K562 (cell line): ENCODE results near the gene ZBTB43. TPM values are rescaled to one million over a fixed set of nuclear protein-coding genes. Genes with fewer than 3 reads are reported as not detected.

Experiments
- ATAC-seq: fragments of 200-7000 bp; cut with Tn5 transposase; 3 replicates; pipeline ENCODE4 v1.9.1; 2020; ENCODE audit warnings: moderate library complexity
- BruUV-seq: library from RNA; stranded (reverse); fragments of 400-500 nt; replicated peaks from 2 replicates; lab custom pipeline; 2021; lab: Mats Ljungman, UMichigan
- CTCF ChIA-PET: fragments of 300-600 bp; formaldehyde crosslinking; extraction: SDS; loops from one replicate; lab custom pipeline; 2021; ENCODE audit warnings: low intra/inter-chr PET ratio; lab: Yijun Ruan, JAX
- POLR2A ChIA-PET: fragments of 300-600, 350-650 bp; sonication (Branson Sonifier 250); formaldehyde crosslinking; extraction: SDS; loops from one replicate; lab custom pipeline; 2021; ENCODE audit warnings: antibody characterized with exemption, inconsistent platforms; lab: Yijun Ruan, JAX
- DNase-seq, 4 experiments: peaks; one replicate each; pipeline versions ENCODE4 v3.0.0 to v3.0.0-alpha.2; 2011 to 2018; ENCODE audit warnings: low spot score in 3 of 4, mixed read lengths in 3 of 4; ENCODE audit errors: extremely low read depth in 1 of 4
- FAIRE-seq: peaks from 2 replicates; lab custom pipeline; 2011; peaks lifted over from hg19 to GRCh38; lab: Jason Lieb, UNC
- H2AFZ ChIP-seq: 2 replicates; pipeline ENCODE4 v1.6.0; 2011; ENCODE audit warnings: low read depth, low read length, control low read depth, inconsistent platforms
- H3K27ac ChIP-seq: fragments of 200-600 bp; 3 replicates; pipeline ENCODE4 v1.8.0; 2011; ENCODE audit warnings: low read depth, mild to moderate bottlenecking, control low read depth, inconsistent platforms, low read length, moderate library complexity, mixed read lengths; ENCODE audit errors: extremely low read depth
- H3K27me3 ChIP-seq, 2 experiments: fragments of 300-600 bp in 1 of 2; 2 replicates in 1 of 2; 3 replicates in 1 of 2; pipeline versions ENCODE4 v1.6.0 to v1.8.0; 2011; ENCODE audit warnings: inconsistent platforms in 2 of 2, low read length in 2 of 2, mild to moderate bottlenecking in 1 of 2, mixed read lengths in 1 of 2, moderate library complexity in 1 of 2; ENCODE audit not compliant: control insufficient read depth in 2 of 2, insufficient read depth in 2 of 2
- H3K36me3 ChIP-seq: fragments of 300-600 bp; 3 replicates; pipeline ENCODE4 v1.8.0; 2011; ENCODE audit warnings: mild to moderate bottlenecking, low read length, inconsistent platforms; ENCODE audit not compliant: control insufficient read depth, insufficient read depth
- H3K4me1 ChIP-seq, 2 experiments: fragments of 200-600 bp in 1 of 2; replicated peaks in 1 of 2; 2 replicates in 1 of 2; 3 replicates in 1 of 2; pipeline versions ENCODE4 v1.5.1 to v1.8.0; 2011; ENCODE audit warnings: inconsistent platforms in 2 of 2, low read length in 2 of 2, mild to moderate bottlenecking in 1 of 2, mixed read lengths in 1 of 2, moderate library complexity in 1 of 2; ENCODE audit not compliant: control insufficient read depth in 2 of 2, insufficient read depth in 2 of 2
- H3K4me2 ChIP-seq: 2 replicates; pipeline ENCODE4 v1.6.1; 2011; ENCODE audit warnings: low read length, control low read depth, inconsistent platforms, mixed read lengths; ENCODE audit not compliant: insufficient read depth
- H3K4me3 ChIP-seq: fragments of 200-600 bp; sonication (generic), shearing (Covaris generic); 2 replicates; pipeline ENCODE4 v1.5.1; 2016; ENCODE audit warnings: control low read depth, inconsistent platforms
- H3K79me2 ChIP-seq: fragments of 200-600 bp; 3 replicates; pipeline ENCODE4 v1.8.0; 2011; ENCODE audit warnings: low read length, inconsistent platforms; ENCODE audit not compliant: control insufficient read depth, insufficient read depth
- H3K9ac ChIP-seq, 2 experiments: 2 replicates each; pipeline versions ENCODE4 v1.6.0 to v1.6.1; 2011; ENCODE audit warnings: low read depth in 2 of 2, low read length in 2 of 2, control low read depth in 1 of 2, inconsistent platforms in 1 of 2, mild to moderate bottlenecking in 1 of 2, mixed read lengths in 1 of 2; ENCODE audit not compliant: insufficient read depth in 1 of 2
- H3K9me1 ChIP-seq: one replicate; pipeline ENCODE4 v1.6.0; 2011; ENCODE audit warnings: inconsistent platforms, mild to moderate bottlenecking, low read length, moderate library complexity; ENCODE audit not compliant: control insufficient read depth, insufficient read depth
- H3K9me3 ChIP-seq: replicated peaks from 2 replicates; pipeline ENCODE4 v1.5.1; 2011; ENCODE audit warnings: low read depth, low read length, inconsistent platforms; ENCODE audit not compliant: control insufficient read depth, insufficient read depth
- H4K20me1 ChIP-seq: replicated peaks from 2 replicates; pipeline ENCODE4 v1.6.1; 2011; ENCODE audit warnings: low read length, inconsistent platforms, mixed read lengths; ENCODE audit not compliant: control insufficient read depth, insufficient read depth
- CEBPB ChIP-seq: fragments of 450-650 bp; IDR thresholded peaks from 2 replicates; pipeline ENCODE4 v1.6.1; 2016; ENCODE audit warnings: missing genetic modification characterization, missing compliant biosample characterization
- CEBPG ChIP-seq, 3 experiments: fragments of 200-800 bp in 1 of 3; sonication (Bioruptor generic) in 1 of 3; sonication (generic) in 1 of 3; formaldehyde crosslinking in 1 of 3; IDR thresholded peaks in 2 of 3; conservative IDR thresholded peaks in 1 of 3; 2 replicates each; pipeline versions ENCODE4 v1.6.1 to v1.8.0; 2016 to 2022; ENCODE audit warnings: missing compliant biosample characterization in 2 of 3, missing genetic modification characterization in 2 of 3, mild to moderate bottlenecking in 1 of 3, missing genetic modification reagents in 1 of 3
- CTBP1 ChIP-seq: fragments of 450-650 bp; IDR thresholded peaks from 2 replicates; pipeline ENCODE4 v1.6.1; 2016; ENCODE audit warnings: borderline replicate concordance
- DPF2 ChIP-seq: fragments of 450-650 bp; IDR thresholded peaks from 2 replicates; pipeline ENCODE4 v1.6.1; 2016
- E2F6 ChIP-seq, 2 experiments: IDR thresholded peaks; 2 replicates each; pipeline ENCODE4 v1.6.1; 2011; ENCODE audit warnings: borderline replicate concordance in 1 of 2, control low read depth in 1 of 2, low read depth in 1 of 2, low read length in 1 of 2, mild to moderate bottlenecking in 1 of 2, mixed read lengths in 1 of 2, moderate library complexity in 1 of 2; ENCODE audit not compliant: insufficient read depth in 1 of 2, insufficient read length in 1 of 2, poor library complexity in 1 of 2, severe bottlenecking in 1 of 2; ENCODE audit errors: extremely low read depth in 1 of 2
- ETV6 ChIP-seq, 3 experiments: fragments of 150-350 bp in 1 of 3; sonication (generic) in 1 of 3; formaldehyde crosslinking in 1 of 3; IDR thresholded peaks; 2 replicates each; pipeline versions ENCODE4 v1.6.1 to v1.8.0; 2014 to 2022; ENCODE audit warnings: borderline replicate concordance in 2 of 3, low read depth in 2 of 3, antibody characterized with exemption in 1 of 3, low read length in 1 of 3, mild to moderate bottlenecking in 1 of 3, missing genetic modification reagents in 1 of 3
- EWSR1 ChIP-seq: fragments of 450-650 bp; IDR thresholded peaks from 2 replicates; pipeline ENCODE4 v1.6.1; 2018; ENCODE audit warnings: borderline replicate concordance, mild to moderate bottlenecking, low read depth, moderate library complexity; ENCODE audit not compliant: partially characterized antibody
- HDGF ChIP-seq: fragments of 450-650 bp; IDR thresholded peaks from 2 replicates; pipeline ENCODE4 v1.6.1; 2016
- KAT8 ChIP-seq: fragments of 450-650 bp; IDR thresholded peaks from 2 replicates; pipeline ENCODE4 v1.6.1; 2016; ENCODE audit warnings: low read depth, mild to moderate bottlenecking
- MYC ChIP-seq, 2 experiments: fragments of 250-450 bp in 1 of 2; sonication (Bioruptor Pico) in 1 of 2; IDR thresholded peaks; 2 replicates each; pipeline versions ENCODE4 v1.5.1 to v1.6.1; 2012 to 2021; ENCODE audit warnings: low read depth in 2 of 2, borderline replicate concordance in 1 of 2, improper control_type of control experiment in 1 of 2, low read length in 1 of 2, mild to moderate bottlenecking in 1 of 2, moderate library complexity in 1 of 2
- NFRKB ChIP-seq: fragments of 450-650 bp; IDR thresholded peaks from 2 replicates; pipeline ENCODE4 v1.6.1; 2016; ENCODE audit warnings: low read depth
- SMARCA5 ChIP-seq: fragments of 450-650 bp; IDR thresholded peaks from 2 replicates; pipeline ENCODE4 v1.6.1; 2016
- TAF9B ChIP-seq: fragments of 450-650 bp; IDR thresholded peaks from 2 replicates; pipeline ENCODE4 v1.6.1; 2018; ENCODE audit warnings: mild to moderate bottlenecking; ENCODE audit not compliant: partially characterized antibody
- TAL1 ChIP-seq: fragments of 450-650 bp; IDR thresholded peaks from 2 replicates; pipeline ENCODE4 v1.6.1; 2016; ENCODE audit warnings: mild to moderate bottlenecking
- THRA ChIP-seq: fragments of 450-650 bp; IDR thresholded peaks from 2 replicates; pipeline ENCODE4 v1.6.1; 2017; ENCODE audit warnings: mild to moderate bottlenecking, moderate library complexity
- ZSCAN32 ChIP-seq: fragments of 450-650 bp; formaldehyde crosslinking; IDR thresholded peaks from 2 replicates; pipeline ENCODE4 v1.4.0; 2020; ENCODE audit warnings: mild to moderate bottlenecking, moderate library complexity
- WGBS: fragments of 100-300 bp; shearing (Covaris generic); methylation state at CpG from one replicate; pipeline ENCODE4 v1.1.6; 2016; ENCODE audit warnings: low coverage, mixed read lengths; ENCODE audit not compliant: insufficient coverage; ENCODE audit errors: missing lambda C conversion rate; 5-methylcytosine and 5-hydroxymethylcytosine counted together
- in situ Hi-C: fragments of 300-500 bp; cut with MboI; formaldehyde crosslinking; loops from 4 replicates; pipeline ENCODE4 v1.15.0; 2018; ENCODE audit warnings: inconsistent platforms, mixed read lengths
- intact Hi-C: fragments of 100-400 bp; cut with micrococcal nuclease; formaldehyde crosslinking; loops from 2 replicates; pipeline ENCODE4 v1.14.2; 2022
- polyA plus RNA-seq, 8 experiments: library from polyadenylated mRNA; depleted of rRNA in 4 of 8; stranded (reverse) in 5 of 8; unstranded in 3 of 8; fragments of >200 nt; fragmentation: Nextera tagmentation in 2 of 8; fragmentation: Illumina TruSeq in 1 of 8; extraction: Ambion mirVana in 2 of 8; extraction: Trizol in 1 of 8; gene quantifications; 2 replicates each; pipeline versions ENCODE4 v1.2.1 to v1.2.3, GENCODE V29; 2011 to 2014; ENCODE audit warnings: inconsistent platforms in 1 of 8, missing spikeins in 1 of 8
- total RNA-seq, 7 experiments: library from RNA; depleted of rRNA in 6 of 7; stranded (reverse); fragments of >200 nt in 6 of 7; fragmentation: Illumina TruSeq in 2 of 7; extraction: Trizol in 2 of 7; gene quantifications; 2 replicates each; pipeline versions ENCODE4 v1.2.1 to v1.2.3, GENCODE V29; 2011 to 2021; ENCODE audit warnings: low replicate concordance in 1 of 7

ZBTB43 gene
- total and polyA plus RNA-seq, 9 of the 15 experiments (the other 6 are each of a cell fraction or from before 2014, with no cell fraction given), result 3.9 to 17.2 (median 9.1) TPM

GRCh38 chr9:126860757-126861466 is 56.1 kb downstream of the ZBTB43 start (continued):
- TF ChIP-seq EWSR1, result no peak
- TF ChIP-seq E2F6 (IDR thresholded peaks at IDR 0.05; ENCODE audit: borderline replicate concordance in 1 of 2, extremely low read depth in 1 of 2, insufficient read depth in 1 of 2, insufficient read length in 1 of 2, low read depth in 1 of 2, low read length in 1 of 2, poor library complexity in 1 of 2, severe bottlenecking in 1 of 2), result peak in 1 of 2 experiments; percentile 88

- DNase-seq (peak in 1 of 4 experiments; percentile 64), FAIRE-seq (peak; percentile 84), ATAC-seq (peak; percentile 52)
- Histone ChIP-seq H2AFZ (no peak overlapping the region), H3K4me2 (peak overlapping the region; percentile 89), H3K36me3 (peaks cover 31% of the 10 kb centered on the region), H3K9me1 (no peaks in the 10 kb centered on the region), H3K4me3 (peak overlapping the region; percentile 75), H3K4me1 (peaks cover 14 to 26% of the 10 kb centered on the region in 2 experiments), H3K27me3 (no peaks in the 10 kb centered on the region; a peak in 1 of 5 replicates), H3K27ac (peak overlapping the region; percentile 72), H3K9ac (peak overlapping the region; percentile 53 to 73; a peak in 3 of 4 replicates), H4K20me1 (peaks cover 13% of the 10 kb centered on the region), H3K79me2 (peaks cover 43% of the 10 kb centered on the region), H3K9me3 (no peaks in the 10 kb centered on the region)
- POLR2A ChIA-PET, result interaction anchor here (0.7 to 3.1 kb wide), 2 partner anchors 11 to 62 kb away, joined by 3 to 20 read pairs; no protein-coding TSS in a partner anchor
- WGBS, result 0% methylated on average over 3 of the region's 3 CpGs
- intact Hi-C loops (no loop called here), in situ Hi-C loops (no loop called here)
- CTCF ChIA-PET, result no interaction called here
- no TSS peak for BruUV-seq
- TF ChIP-seq TAL1 (0 out of 2 replicates have a peak, but pooled peaks have one; percentile 3), CTBP1 (0 out of 2 replicates have a peak, but pooled peaks have one; percentile 18), MYC (IDR thresholded peaks at IDR 0.05; ENCODE audit: low read depth, low read length) (no peak), MYC (CRISPR knock-in tag; IDR thresholded peaks at IDR 0.05; ENCODE audit: borderline replicate concordance, low read depth) (no peak), SMARCA5 (peak; percentile 58; the same call in 1 of the 2 replicates), HDGF (0 out of 2 replicates have a peak, but pooled peaks have one; percentile 47), DPF2 (0 out of 2 replicates have a peak, but pooled peaks have one; percentile 12), CEBPG (CRISPR knock-in tag; IDR thresholded peaks at IDR 0.05) (peak; percentile 69; the same call in 1 of the 2 replicates), CEBPG (tag; conservative IDR thresholded peaks at IDR 0.05 in 1 of 2, IDR thresholded peaks at IDR 0.05 in 1 of 2) (peak; percentile 50 to 59; a peak in 3 of 4 replicates), CEBPB (tag) (peak; percentile 84), ZSCAN32 (CRISPR knock-in tag) (no peak), ETV6 (IDR thresholded peaks at IDR 0.05; ENCODE audit: borderline replicate concordance in 1 of 2, low read depth in 2 of 2, low read length in 1 of 2) (0 out of 4 replicates have a peak, but pooled peaks of 1 of the 2 experiments have one; percentile 1), ETV6 (CRISPR knock-in tag; IDR thresholded peaks at IDR 0.05; ENCODE audit: borderline replicate concordance) (no peak), KAT8 (no peak), THRA (no peak), TAF9B (peak; percentile 11), NFRKB (0 out of 2 replicates have a peak, but pooled peaks have one; percentile 12)
Observed at GRCh38 chr9:126861707-126862103, 56.9 kb downstream of the ZBTB43 start.
